Measurements from ENCODE around the gene PPP4C.

DNA sequence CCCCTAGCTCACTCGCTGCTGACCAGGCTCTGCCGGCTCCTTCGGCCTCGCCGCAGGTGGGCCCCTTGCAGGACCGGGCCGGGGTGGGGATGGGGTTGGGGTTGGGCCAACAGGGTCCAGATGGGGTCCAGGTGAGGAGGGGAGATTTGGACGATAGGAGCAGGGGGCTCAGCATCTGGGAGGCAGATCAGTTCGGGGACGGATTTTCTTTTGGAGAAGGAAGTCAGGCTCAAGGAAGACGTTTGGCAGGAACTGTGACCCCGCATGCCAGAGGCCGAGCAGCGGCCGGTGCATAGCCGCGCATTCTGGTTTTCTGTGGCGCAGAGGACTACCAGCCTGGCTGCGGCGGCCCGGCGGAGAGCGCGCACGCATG, 11.1 kb upstream of the PPP4C start:
- TF ChIP-seq CTCF (IDR thresholded peaks at IDR 0.05) (no peak), POLR2A (IDR thresholded peaks at IDR 0.05) (no peak)

Measured in Peyer's patch (tissue), 4 donors.